Lower leg skin (tissue), 3 donors: ENCODE measurements around the gene WDFY2.

Experiments used
- CTCF ChIP-seq, 3 donors: fragments of 450-650 bp; IDR thresholded peaks; one replicate each; pipeline ENCODE4 v1.5.1; 2016; ENCODE audit warnings: antibody characterized with exemption in 3 of 3, mild to moderate bottlenecking in 3 of 3, moderate library complexity in 2 of 3
- POLR2A ChIP-seq, 2 donors: fragments of 450-650 bp; IDR thresholded peaks; one replicate each; pipeline ENCODE4 v1.6.1; 2016 to 2017; ENCODE audit warnings: antibody characterized with exemption in 2 of 2, mild to moderate bottlenecking in 1 of 2, moderate library complexity in 1 of 2

- TF ChIP-seq POLR2A (IDR thresholded peaks at IDR 0.05) (no peak), CTCF (IDR thresholded peaks at IDR 0.05) (no peak)
These were observed 7.5 kb upstream of the WDFY2 start for GRCh38 chr13:51576754-51577153.
